AG04450 (cell line): ENCODE measurements around the gene BSN. TPM values are rescaled to one million over a fixed set of nuclear protein-coding genes. Genes with fewer than 3 reads are reported as not detected.

Experiments used
- CTCF ChIA-PET: fragments of 300-600, 350-600 bp; formaldehyde crosslinking; extraction: SDS; loops from one replicate; lab custom pipeline; 2022; ENCODE audit warnings: antibody characterized with exemption, inconsistent platforms; lab: Charles Lee
- POLR2A ChIA-PET: fragments of 350-600 bp; formaldehyde crosslinking; extraction: SDS; loops from one replicate; lab custom pipeline; 2021; ENCODE audit warnings: antibody characterized with exemption, inconsistent platforms; lab: Yijun Ruan, JAX
- DNase-seq: peaks from one replicate; pipeline ENCODE4 v3.0.0-alpha.2; 2011; ENCODE audit warnings: low read depth, low spot score
- H3K27ac ChIP-seq: one replicate; pipeline ENCODE4 v1.5.1; 2012; ENCODE audit warnings: low read depth, low read length, control low read depth
- H3K27me3 ChIP-seq: one replicate; pipeline ENCODE4 v1.6.0; 2012; ENCODE audit warnings: low read length; ENCODE audit not compliant: control insufficient read depth, insufficient read depth
- H3K4me3 ChIP-seq: 2 replicates; pipeline ENCODE4 v1.5.1; 2011; ENCODE audit warnings: mild to moderate bottlenecking, low read depth, low read length, control low read depth
- H3K9me3 ChIP-seq: 2 replicates; pipeline ENCODE4 v1.5.1; 2012; ENCODE audit warnings: low read length; ENCODE audit not compliant: control insufficient read depth, insufficient read depth
- CTCF ChIP-seq: IDR thresholded peaks from 2 replicates; pipeline ENCODE4 v1.5.1; 2011; ENCODE audit warnings: low read depth, low read length, control low read depth, inconsistent platforms
- polyA plus RNA-seq: library from polyadenylated mRNA; depleted of rRNA; stranded (reverse); fragments of >200 nt; gene quantifications from 2 replicates; pipeline ENCODE4 v1.2.3, GENCODE V29; 2011

Gene BSN
- polyA plus RNA-seq, 1 experiment, result not detected

- Histone ChIP-seq H3K9me3 (no peaks in the 10 kb centered on the region), H3K27me3 (no peaks in the 10 kb centered on the region), H3K27ac (no peak overlapping the region), H3K4me3 (no peak overlapping the region)
- POLR2A ChIA-PET, result no interaction called here
- DNase-seq, result no peak
- CTCF ChIA-PET, result interaction anchor here (6.6 kb wide), 1 partner anchor 7 kb away, joined by 38 read pairs; no protein-coding TSS in a partner anchor
- no peak for TF ChIP-seq CTCF
Observed at GRCh38 chr3:49531218-49531617, 23.1 kb upstream of the BSN start.

GRCh38 chr3:49531715-49532114 lies 22.6 kb upstream of the BSN start:
- Histone ChIP-seq H3K27ac (no peak overlapping the region), H3K4me3 (no peak overlapping the region), H3K27me3 (no peaks in the 10 kb centered on the region), H3K9me3 (no peaks in the 10 kb centered on the region)
- DNase-seq, result no peak
- no peak for TF ChIP-seq CTCF
- POLR2A ChIA-PET, result no interaction called here
- CTCF ChIA-PET, result interaction anchor here (6.6 kb wide), 1 partner anchor 7 kb away, joined by 38 read pairs; no protein-coding TSS in a partner anchor

- H3K27me3 ChIP-seq, result no peaks in the 10 kb centered on the region
- no peak overlapping the region for H3K4me3 ChIP-seq
- no peaks in the 10 kb centered on the region for H3K9me3 ChIP-seq
- no peak overlapping the region for H3K27ac ChIP-seq
- POLR2A ChIA-PET, result no interaction called here
- DNase-seq, result no peak
- CTCF ChIA-PET, result interaction anchor here (1.0 to 1.8 kb wide), 2 partner anchors 20 to 138 kb away, joined by 3 to 8 read pairs; no protein-coding TSS in a partner anchor
- no peak for TF ChIP-seq CTCF
Observed at GRCh38 chr3:49533031-49533430, 21.2 kb upstream of the BSN start.

GRCh38 chr3:49533786-49534519 lies 20.3 kb upstream of the BSN start:
- CTCF ChIA-PET, result interaction anchor here (1.0 to 1.8 kb wide), 3 partner anchors 21 to 139 kb away, joined by 3 to 8 read pairs (median 5); no protein-coding TSS in a partner anchor
- DNase-seq, result no peak
- POLR2A ChIA-PET, result no interaction called here
- Histone ChIP-seq H3K27me3 (no peaks in the 10 kb centered on the region), H3K27ac (no peak overlapping the region), H3K4me3 (no peak overlapping the region), H3K9me3 (no peaks in the 10 kb centered on the region)
- no peak for TF ChIP-seq CTCF
